ENCODE measurements around the gene DRG1.
A peak's percentile ranks its signal among the peaks of the same experiment; 100 is the strongest.
"Not testable (repeated sequence)": the region's sequence is repeated elsewhere in the genome, so short reads cannot be mapped to it uniquely, and the experiment has no call there.

Gene DRG1

DNA sequence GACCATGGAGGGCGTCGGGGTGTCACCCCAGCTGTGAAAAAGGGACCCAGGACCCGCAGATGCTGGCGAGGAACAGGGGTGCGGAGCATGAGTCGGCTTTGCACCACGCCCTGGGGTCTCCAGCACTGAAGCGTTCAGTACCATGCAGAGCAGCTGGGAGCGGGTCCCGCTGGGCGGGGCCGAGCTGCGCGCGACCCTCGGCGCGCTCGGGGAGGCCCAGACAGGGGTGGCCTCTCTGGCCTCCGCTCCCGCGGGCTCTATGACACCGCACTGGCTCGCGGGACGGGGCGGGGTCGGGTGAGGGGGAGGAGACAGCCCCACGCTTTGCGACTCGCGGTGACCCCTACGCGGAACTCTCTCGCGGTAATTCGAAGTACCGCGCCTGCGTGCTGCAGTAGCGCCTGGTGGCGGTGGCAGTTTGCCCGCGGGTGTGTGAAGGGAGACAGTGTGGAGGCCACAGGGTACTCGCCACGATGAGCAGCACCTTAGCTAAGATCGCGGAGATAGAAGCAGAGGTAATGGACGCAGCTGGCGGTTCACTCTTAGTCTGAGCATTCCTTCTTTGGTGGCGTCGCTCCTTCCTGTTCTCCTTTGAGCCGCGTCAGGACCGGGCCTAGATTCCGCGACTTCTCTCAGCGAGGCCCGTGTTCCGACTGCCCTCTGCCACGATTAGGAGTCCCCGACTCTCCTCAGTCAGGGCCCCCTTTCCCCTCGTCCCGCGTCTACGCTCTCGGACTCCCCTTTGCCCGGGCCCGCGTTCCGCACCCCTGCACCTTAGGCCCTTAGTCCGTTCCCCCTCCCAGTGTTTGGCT lies at the start of gene DRG1:
DRG1 (plus strand) TSS at position 394 of the 812 bp plus-strand sequence; CDS start at position 474, 80 bp downstream.
- DNase-seq: peak; percentile 95

GRCh38 chr22:31349960-31350359 lies 49.4 kb upstream of the DRG1 start:
- no peak for DNase-seq

GRCh38 chr22:31350410-31350863 lies 49.0 kb upstream of the DRG1 start:
- DNase-seq: peak; percentile 80

DNA sequence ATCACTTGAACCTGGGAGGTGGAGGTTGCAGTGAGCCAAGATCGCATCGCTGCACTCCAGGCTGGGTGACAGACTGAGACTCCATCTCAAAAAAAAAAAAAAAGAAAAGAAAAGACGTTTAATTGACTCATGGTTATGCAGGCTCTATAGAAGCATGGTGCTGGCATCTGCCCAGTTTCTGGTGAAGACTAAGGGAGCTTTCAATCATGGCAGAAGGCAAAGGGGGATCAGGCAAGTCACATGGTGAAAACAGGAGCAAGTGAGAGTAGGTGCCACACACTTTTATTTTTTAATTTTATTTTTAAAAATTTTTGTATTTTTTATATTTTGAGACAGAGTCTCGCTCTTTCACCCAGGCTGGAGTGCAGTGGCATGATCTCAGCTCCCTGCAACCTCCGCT lies 44.9 kb upstream of the DRG1 start:
- no peak for DNase-seq

DNA sequence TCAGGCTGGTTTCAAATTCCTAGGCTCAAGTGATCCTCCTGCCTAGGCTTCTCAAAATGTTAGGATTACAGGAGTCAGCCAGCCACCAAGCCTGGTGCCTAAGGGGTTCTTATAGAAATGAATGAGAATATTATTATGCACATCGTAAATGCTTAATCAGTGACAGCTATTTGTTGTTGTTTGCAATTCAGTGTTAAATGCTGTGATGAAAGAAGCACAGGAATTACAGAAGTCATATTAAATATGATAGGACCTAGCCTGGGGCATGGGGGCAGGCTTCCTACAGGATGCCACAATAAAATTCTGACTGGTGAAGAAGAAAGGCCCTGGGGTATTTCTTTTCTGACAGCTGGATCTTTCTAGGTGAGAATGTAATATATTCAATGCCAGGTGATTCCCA lies 39.4 kb upstream of the DRG1 start:
- no peak for DNase-seq

DNA sequence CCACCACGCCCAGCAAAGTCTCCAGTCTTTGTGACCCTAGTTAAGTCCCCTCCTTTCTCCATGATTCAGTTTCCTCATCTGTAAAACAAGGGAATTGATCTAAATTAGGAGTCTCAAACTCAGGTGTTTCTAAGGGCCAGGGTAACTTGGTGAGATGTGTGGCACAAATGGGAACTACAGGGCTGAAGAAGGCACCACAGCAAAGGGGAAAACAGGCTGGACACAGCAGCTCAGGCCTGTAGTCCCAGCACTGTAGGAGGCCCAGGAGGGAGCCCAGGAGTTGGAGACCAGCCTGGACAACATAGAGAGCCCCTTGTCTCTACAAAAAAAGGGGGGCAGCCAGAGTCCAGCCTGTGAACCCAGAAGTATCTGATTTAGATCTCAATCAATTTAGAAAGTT lies 37.7 kb upstream of the DRG1 start:
- no peak for DNase-seq

- DNase-seq: no peak
Observed at GRCh38 chr22:31363885-31364465, 35.4 kb upstream of the DRG1 start.

- no peak for DNase-seq
Observed at GRCh38 chr22:31367426-31367825, 32.0 kb upstream of the DRG1 start.

GRCh38 chr22:31377612-31378011 lies 21.8 kb upstream of the DRG1 start:
- DNase-seq: no peak

DNA sequence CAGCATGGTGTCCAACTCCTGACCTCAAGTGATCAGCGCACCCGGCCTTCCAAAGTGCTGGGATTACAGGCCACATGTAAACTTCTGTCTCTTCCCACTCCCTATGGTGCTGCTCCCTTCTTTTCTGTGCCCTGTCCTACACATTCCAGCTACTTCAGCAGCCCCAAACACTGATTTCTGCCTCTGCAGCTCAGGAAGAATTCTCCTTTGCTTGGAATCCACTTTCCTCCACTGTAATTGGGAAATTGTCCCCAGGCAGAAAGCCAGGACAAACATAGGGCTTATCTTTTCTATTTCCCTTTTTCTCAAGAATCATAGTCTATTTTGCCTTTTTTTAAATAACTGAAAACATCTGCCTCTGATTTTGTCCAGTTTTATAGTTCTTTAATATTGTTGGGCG lies 21.3 kb upstream of the DRG1 start:
- DNase-seq: no peak

- DNase-seq: not testable (repeated sequence)
Observed at GRCh38 chr22:31378651-31379050, 20.8 kb upstream of the DRG1 start.

DNA sequence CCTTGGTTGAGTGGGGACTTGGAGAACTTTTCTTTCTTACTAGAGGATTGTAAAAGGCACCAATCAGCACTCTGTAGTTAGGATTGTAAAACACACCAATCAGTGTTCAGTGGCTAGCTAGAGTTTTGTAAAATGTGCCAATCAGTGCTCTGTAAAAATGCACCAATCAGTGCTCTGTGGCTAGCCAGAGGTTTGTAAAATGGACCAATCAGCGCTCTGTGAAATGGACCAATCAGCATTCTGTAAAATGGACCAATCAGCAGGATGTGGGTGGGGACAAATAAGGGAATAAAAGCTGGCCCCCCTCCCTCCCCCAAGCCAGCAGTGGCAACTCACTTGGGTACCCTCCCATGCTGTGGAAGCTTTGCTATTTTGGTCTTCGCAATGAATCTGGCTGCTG lies 5.5 kb upstream of the DRG1 start:
- DNase-seq: no peak

DNA sequence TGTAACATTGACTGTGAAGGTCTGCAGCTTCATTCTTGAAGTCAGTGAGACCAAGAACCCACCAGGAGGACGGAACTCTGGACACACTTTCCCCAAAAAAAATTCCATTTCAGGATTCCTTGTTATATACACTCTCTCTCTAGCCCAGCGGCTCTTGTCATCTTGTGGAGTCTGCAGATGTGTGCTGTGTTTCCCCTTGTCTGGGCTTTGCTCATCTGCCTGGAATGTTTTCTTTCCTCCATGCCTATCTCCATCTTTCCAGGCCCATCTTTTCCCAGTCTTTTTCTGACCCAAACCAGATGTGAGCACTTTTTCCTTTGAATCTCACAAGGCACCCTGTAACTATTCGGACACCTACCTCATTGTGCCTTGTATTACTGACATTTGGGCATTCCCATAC lies 5.1 kb upstream of the DRG1 start:
- DNase-seq: no peak

- no peak for DNase-seq
Observed at GRCh38 chr22:31398231-31398630, 1.2 kb upstream of the DRG1 start.

- no peak for DNase-seq
Observed at GRCh38 chr22:31400023-31400397, 606 bp downstream of the DRG1 start.

- DNase-seq: not testable (repeated sequence)
Observed at GRCh38 chr22:31402350-31402749, 2.9 kb downstream of the DRG1 start.

DNA sequence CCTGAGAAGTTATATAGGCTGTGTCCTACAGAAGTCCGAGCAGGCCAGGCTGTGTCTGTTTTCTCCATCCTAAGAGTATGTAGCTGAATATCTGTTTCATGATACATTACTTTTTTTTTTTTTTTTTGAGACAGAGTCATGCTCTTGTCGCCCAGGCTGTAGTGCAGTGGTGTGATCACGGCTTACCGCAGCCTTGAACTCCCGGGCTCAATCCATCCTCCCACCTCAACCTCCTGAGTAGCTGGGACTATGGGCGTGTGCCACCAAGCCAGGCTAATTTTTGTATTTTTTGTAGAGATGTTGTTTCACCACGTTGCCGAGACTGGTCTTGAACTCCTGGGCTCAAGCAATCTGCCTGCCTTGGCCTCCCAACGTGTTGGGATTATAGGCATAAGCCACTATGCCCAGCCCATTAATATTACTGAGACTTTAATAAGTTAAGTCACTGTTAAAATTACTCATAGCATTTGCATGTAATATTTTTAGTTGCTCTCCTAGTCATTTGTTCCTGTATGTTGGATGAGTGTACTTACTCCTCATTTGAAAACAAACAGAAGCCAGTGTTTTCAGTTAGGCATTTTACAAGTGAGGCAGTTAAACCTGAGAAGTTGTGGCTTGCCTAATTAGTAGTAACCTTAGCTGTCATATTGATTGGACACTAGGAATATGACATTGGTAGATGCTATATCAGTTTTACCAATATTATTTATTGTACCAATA lies 26.1 kb downstream of the DRG1 start:
- DNase-seq: no peak

GRCh38 chr22:31431950-31432349 lies 32.5 kb downstream of the DRG1 start:
- DNase-seq: no peak

- DNase-seq: no peak
Observed at GRCh38 chr22:31436132-31436531, 36.7 kb downstream of the DRG1 start.

DNA sequence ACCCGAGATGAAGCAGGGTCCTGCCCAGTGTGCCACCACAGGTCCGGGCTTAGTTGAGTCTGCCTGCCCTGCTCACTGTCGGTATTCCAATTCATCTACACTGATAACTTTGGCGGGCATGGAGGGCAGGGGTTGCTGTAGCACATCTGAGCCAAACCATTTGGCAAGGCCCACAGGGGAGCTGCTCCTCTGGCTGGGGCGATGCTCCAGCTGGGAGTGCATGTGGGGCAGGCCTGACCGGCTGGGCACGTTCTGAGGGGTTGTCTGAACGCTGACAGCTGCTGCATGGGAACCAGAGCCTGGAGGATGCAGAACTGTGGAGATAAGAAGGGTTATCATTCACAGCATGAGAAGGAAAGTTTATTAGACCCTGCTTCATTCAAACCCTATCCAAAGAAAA lies 40.4 kb downstream of the DRG1 start:
- DNase-seq: no peak

- no peak for DNase-seq
Observed at GRCh38 chr22:31440681-31441080, 41.3 kb downstream of the DRG1 start.

GRCh38 chr22:31441652-31442051 lies 42.2 kb downstream of the DRG1 start:
- DNase-seq: no peak

- no peak for DNase-seq
Observed at GRCh38 chr22:31442768-31443489, 43.5 kb downstream of the DRG1 start.

Data from NCI-H1105 treated with DMSO at 0.1 percent for 48 hours (cell line).